ENCODE measurements around the gene CYP46A1. TPM values are rescaled to one million over a fixed set of nuclear protein-coding genes. Genes with fewer than 3 reads are reported as not detected.

Gene CYP46A1
- total RNA-seq, 1 experiment from 2014 or later = 0.59 TPM

- H4K8ac ChIP-seq (replicated peaks; ENCODE audit: insufficient read length, low read depth, low read length) = no peak overlapping the region
- no peaks in the 10 kb centered on the region for H3K4me1 ChIP-seq (ENCODE audit: insufficient read depth, low read length)
- no peak overlapping the region for H3K27ac ChIP-seq (ENCODE audit: insufficient read length, low read depth, low read length)
- no peaks in the 10 kb centered on the region for H3K79me2 ChIP-seq (ENCODE audit: insufficient read depth, low read length)
- peaks cover 11% of the 10 kb centered on the region for H3K27me3 Mint-ChIP-seq (ENCODE audit: low read depth)
- H2AK5ac ChIP-seq (ENCODE audit: insufficient read length, low read length) = no peak overlapping the region
- no peak overlapping the region for H4K91ac ChIP-seq (ENCODE audit: insufficient read length, low read depth, low read length)
- H3K79me1 ChIP-seq (ENCODE audit: insufficient read depth, low read depth, low read length, poor library complexity, severe bottlenecking) = no peaks in the 10 kb centered on the region
- peaks cover 8% of the 10 kb centered on the region for H3K23me2 ChIP-seq (ENCODE audit: insufficient read length, low read depth, low read length, poor library complexity, severe bottlenecking)
- H2BK20ac ChIP-seq (ENCODE audit: low read depth, low read length, poor library complexity, severe bottlenecking) = no peak overlapping the region
- H3K14ac ChIP-seq (ENCODE audit: insufficient read depth, low read length) = no peak overlapping the region
- H4K20me1 ChIP-seq (ENCODE audit: control insufficient read depth, insufficient read depth, insufficient read length) = no peaks in the 10 kb centered on the region
- H2BK5ac ChIP-seq (ENCODE audit: insufficient read length, low read length) = no peak overlapping the region
- H2AFZ ChIP-seq (ENCODE audit: low read length) = no peak overlapping the region
- H3K9me3 Mint-ChIP-seq = peaks cover 15 to 23% of the 10 kb centered on the region in 2 experiments; a peak in 4 of 5 replicates
- H3K27ac Mint-ChIP-seq = no peak overlapping the region
- H3K9me3 ChIP-seq (ENCODE audit: control insufficient read depth, low read depth, low read length) = peaks cover 8% of the 10 kb centered on the region
- DNase-seq = peak; percentile 18
- no CpG with 5 or more reads among the region's 12 CpGs for WGBS (ENCODE audit: extremely low coverage, insufficient read length, low lambda C conversion rate)
- H3K23ac ChIP-seq (ENCODE audit: insufficient read length, low read depth, low read length) = no peak overlapping the region
- H3K36me3 Mint-ChIP-seq (ENCODE audit: insufficient read depth in 1 of 3, low read depth in 3 of 3) = peaks cover 3 to 10% (median 8%) of the 10 kb centered on the region in 3 experiments; a peak in 3 of 7 replicates
- no peak overlapping the region for H2BK15ac ChIP-seq (ENCODE audit: low read depth, low read length)
- H3K4me2 ChIP-seq (ENCODE audit: insufficient read depth, insufficient read length, low read length) = no peak overlapping the region
- H3T11ph ChIP-seq (ENCODE audit: low read length) = no peak overlapping the region
- no peak overlapping the region for H3K18ac ChIP-seq (ENCODE audit: insufficient read length, low read depth, low read length)
- H3K9ac ChIP-seq (ENCODE audit: extremely low read depth, insufficient read length, low read length) = no peak overlapping the region
- no peak overlapping the region for H4K5ac ChIP-seq (ENCODE audit: insufficient read length, low read depth, low read length)
- H3K4me1 Mint-ChIP-seq = peaks cover 14 to 16% of the 10 kb centered on the region in 2 experiments
- H3K56ac ChIP-seq (ENCODE audit: insufficient read length, low read depth, low read length) = no peak overlapping the region
- no peak for TF ChIP-seq CTCF (conservative IDR thresholded peaks at IDR 0.05)
- no peak overlapping the region for H2BK120ac ChIP-seq (ENCODE audit: low read depth, low read length, poor library complexity, severe bottlenecking)
- H3K27me3 ChIP-seq (ENCODE audit: insufficient read depth, low read length) = no peaks in the 10 kb centered on the region
- H2BK12ac ChIP-seq (ENCODE audit: insufficient read length, low read depth, low read length) = no peak overlapping the region
- H3K4me3 Mint-ChIP-seq = peak overlapping the region in 1 of 2 experiments; percentile 58; a peak in 2 of 5 replicates
- no peak overlapping the region for H3K4ac ChIP-seq (ENCODE audit: low read depth, low read length)
Measured at GRCh38 chr14:99681101-99681831, 2.8 kb upstream of the CYP46A1 start.

Measured in H9 (cell line).